ENCODE results near the gene SCP2.

Gene SCP2

DNA sequence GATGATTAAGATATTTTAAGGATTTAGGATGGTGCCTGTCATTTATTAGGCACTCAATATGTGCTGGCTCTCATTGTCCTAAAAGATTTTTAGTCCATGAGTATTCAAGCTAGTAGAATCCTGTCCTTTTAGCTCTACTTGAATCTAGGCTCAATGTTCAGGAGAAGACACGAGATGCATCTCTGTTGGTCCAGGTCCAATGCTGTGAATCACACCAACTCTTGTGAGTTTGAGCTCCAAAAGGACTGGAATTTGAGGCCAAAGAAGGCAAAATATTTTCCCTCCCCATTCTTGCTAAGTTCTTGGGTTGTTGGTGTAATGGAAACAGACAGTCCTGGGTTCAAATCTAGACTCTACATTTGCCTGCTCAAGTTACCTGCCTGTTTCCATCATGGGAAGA is 133.5 kb downstream of the SCP2 start:
- H3K27me3 ChIP-seq (replicated peaks in 2 of 5; ENCODE audit: control insufficient read depth in 4 of 5, insufficient read depth in 5 of 5, low read length in 4 of 5), result peaks cover 14 to 63% (median 32%) of the 10 kb centered on the region in 5 experiments
- CTCF ChIA-PET, result interaction anchor here (1.3 kb wide), 1 partner anchor 12 kb away, joined by 5 read pairs; no protein-coding TSS in a partner anchor
- no peak overlapping the region for H3K27ac ChIP-seq (ENCODE audit: insufficient read depth in 1 of 2, low read depth in 1 of 2, low read length in 2 of 2, poor library complexity in 1 of 2, severe bottlenecking in 2 of 2)
- H3K4me1 ChIP-seq (ENCODE audit: control extremely low read depth in 1 of 4, control insufficient read depth in 4 of 4, insufficient read depth in 4 of 4, low read length in 3 of 4), result peaks cover 0 to 19% (median 17%) of the 10 kb centered on the region in 4 experiments
- POLR2A ChIA-PET, result no interaction called here
- no peaks in the 10 kb centered on the region for H3K36me3 ChIP-seq (ENCODE audit: control insufficient read depth in 4 of 4, insufficient read depth in 4 of 4, low read length in 3 of 4)
- peaks cover 0 to 3% (median 0%) of the 10 kb centered on the region in 5 experiments for H3K9me3 ChIP-seq (ENCODE audit: control extremely low read depth in 1 of 5, control insufficient read depth in 4 of 5, insufficient read depth in 2 of 5, low read depth in 1 of 5, low read length in 4 of 5)
- DNase-seq, result no peak
- H3K4me3 ChIP-seq (ENCODE audit: control insufficient read depth in 1 of 7, extremely low read depth in 1 of 7, insufficient read depth in 4 of 7, low read depth in 2 of 7, low read length in 6 of 7), result no peak overlapping the region
- WGBS (ENCODE audit: insufficient coverage), result 100% methylated on average over 1 of the region's 1 CpG

DNA sequence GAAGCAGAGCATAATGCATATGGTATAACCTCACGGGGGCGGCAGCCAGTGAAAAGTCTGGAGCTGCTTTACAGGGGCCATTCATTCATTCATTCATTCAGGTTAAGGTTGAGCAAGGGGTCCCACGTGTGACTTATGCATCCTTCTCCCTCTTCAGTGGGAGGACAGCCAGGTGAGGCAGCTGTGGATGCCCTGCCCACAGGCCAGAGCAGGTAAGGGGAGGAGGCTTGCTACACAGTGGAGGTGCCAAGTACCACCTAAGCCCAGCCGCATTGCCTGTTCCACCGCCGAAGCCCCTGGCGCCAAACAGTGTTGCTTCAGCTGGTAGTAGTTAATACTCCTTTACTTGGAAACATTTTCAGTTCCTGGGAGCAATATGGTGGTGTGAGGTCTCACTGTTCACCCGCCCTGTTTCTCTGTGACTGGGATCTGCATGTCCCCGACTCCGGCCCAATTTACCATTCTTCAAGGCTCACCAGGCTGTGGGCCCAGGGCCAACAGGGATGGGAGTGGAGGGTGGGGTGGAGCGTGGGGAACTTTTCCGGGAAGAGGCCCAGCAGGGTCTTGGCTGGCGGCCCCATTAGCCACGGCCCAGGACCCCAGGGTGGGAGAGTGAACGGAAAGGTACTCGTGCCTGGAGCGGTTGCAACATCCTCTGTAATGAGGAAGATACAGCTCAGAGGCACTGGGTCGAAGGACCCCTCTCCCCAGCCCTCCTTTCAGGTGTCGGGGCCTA is 134.2 kb downstream of the SCP2 start:
- WGBS (ENCODE audit: insufficient coverage), result 73% methylated on average over 9 of the region's 19 CpGs
- DNase-seq, result peak in 2 of 3 donors; percentile 22 to 40
- Histone ChIP-seq H3K4me1 (ENCODE audit: control extremely low read depth in 1 of 4, control insufficient read depth in 4 of 4, insufficient read depth in 4 of 4, low read length in 3 of 4) (peaks cover 0 to 19% (median 17%) of the 10 kb centered on the region in 4 experiments), H3K27me3 (replicated peaks in 2 of 5; ENCODE audit: control insufficient read depth in 4 of 5, insufficient read depth in 5 of 5, low read length in 4 of 5) (peaks cover 14 to 64% (median 32%) of the 10 kb centered on the region in 5 experiments), H3K36me3 (ENCODE audit: control insufficient read depth in 4 of 4, insufficient read depth in 4 of 4, low read length in 3 of 4) (no peaks in the 10 kb centered on the region), H3K9me3 (ENCODE audit: control extremely low read depth in 1 of 5, control insufficient read depth in 4 of 5, insufficient read depth in 2 of 5, low read depth in 1 of 5, low read length in 4 of 5) (peaks cover 0 to 2% (median 0%) of the 10 kb centered on the region in 5 experiments), H3K27ac (ENCODE audit: insufficient read depth in 1 of 2, low read depth in 1 of 2, low read length in 2 of 2, poor library complexity in 1 of 2, severe bottlenecking in 2 of 2) (no peak overlapping the region), H3K4me3 (ENCODE audit: control insufficient read depth in 1 of 7, extremely low read depth in 1 of 7, insufficient read depth in 4 of 7, low read depth in 2 of 7, low read length in 6 of 7) (peak overlapping the region in 4 of 7 experiments; percentile 3 to 57 (median 42))
- CTCF ChIA-PET, result no interaction called here
- POLR2A ChIA-PET, result no interaction called here

DNA sequence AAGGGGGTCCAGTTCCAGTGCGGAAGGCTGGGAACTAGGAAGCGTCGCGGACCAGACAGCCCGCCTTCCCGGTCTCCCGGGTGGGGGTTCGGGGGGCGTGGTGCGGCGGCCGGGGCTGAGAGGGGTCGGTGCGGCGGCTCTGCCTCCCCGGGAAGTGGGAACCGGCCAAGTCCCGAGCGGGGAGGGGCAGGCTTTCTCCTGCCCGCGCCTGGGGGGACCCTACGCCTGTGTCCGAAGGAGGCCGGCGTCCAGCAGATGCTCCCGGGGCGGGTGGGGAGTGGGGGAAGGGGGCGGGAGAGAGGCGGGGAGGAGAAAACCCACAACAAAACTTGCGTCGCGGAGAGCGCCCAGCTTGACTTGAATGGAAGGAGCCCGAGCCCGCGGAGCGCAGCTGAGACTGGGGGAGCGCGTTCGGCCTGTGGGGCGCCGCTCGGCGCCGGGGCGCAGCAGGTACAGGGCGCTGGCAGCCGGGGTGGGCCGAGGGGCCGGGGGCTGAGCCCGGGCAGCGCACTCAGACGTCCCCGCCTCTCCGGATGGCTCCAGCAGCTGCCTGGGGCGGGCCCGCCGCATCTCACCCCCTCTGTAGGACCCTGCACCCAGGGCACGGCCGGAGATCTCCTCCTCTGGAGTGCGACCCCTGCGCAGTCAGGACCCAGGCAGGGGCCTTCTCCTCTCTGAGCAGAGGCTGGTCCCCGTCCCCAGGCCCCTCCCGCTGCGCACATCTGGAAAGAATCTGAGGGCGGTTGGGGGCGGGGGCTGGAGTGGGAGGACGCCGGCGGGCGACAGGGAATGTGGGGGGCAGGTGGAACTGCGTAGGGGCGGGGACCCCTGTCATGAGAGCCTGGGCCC is 135.0 kb downstream of the SCP2 start, which contains the start of gene PODN:
Gene PODN (plus strand): TSS at position 355 of the 849 bp plus-strand sequence. CDS start 7,643 bp downstream, outside the sequence.
- peaks cover 0 to 19% (median 17%) of the 10 kb centered on the region in 4 experiments for H3K4me1 ChIP-seq (ENCODE audit: control extremely low read depth in 1 of 4, control insufficient read depth in 4 of 4, insufficient read depth in 4 of 4, low read length in 3 of 4)
- ChIA-PET CTCF (no interaction called here), POLR2A (no interaction called here)
- WGBS (ENCODE audit: insufficient coverage), result 0% methylated on average over 50 of the region's 73 CpGs
- H3K36me3 ChIP-seq (ENCODE audit: control insufficient read depth in 4 of 4, insufficient read depth in 4 of 4, low read length in 3 of 4), result no peaks in the 10 kb centered on the region
- H3K27ac ChIP-seq (ENCODE audit: insufficient read depth in 1 of 2, low read depth in 1 of 2, low read length in 2 of 2, poor library complexity in 1 of 2, severe bottlenecking in 2 of 2), result no peak within 1 kb of the TSS
- peak within 1 kb of the TSS in 6 of 7 experiments; percentile 28 to 68 (median 42) for H3K4me3 ChIP-seq (ENCODE audit: control insufficient read depth in 1 of 7, extremely low read depth in 1 of 7, insufficient read depth in 4 of 7, low read depth in 2 of 7, low read length in 6 of 7)
- H3K9me3 ChIP-seq (ENCODE audit: control extremely low read depth in 1 of 5, control insufficient read depth in 4 of 5, insufficient read depth in 2 of 5, low read depth in 1 of 5, low read length in 4 of 5), result no peaks in the 10 kb centered on the region
- peak in 2 of 3 donors; percentile 45 to 53 for DNase-seq
- H3K27me3 ChIP-seq (replicated peaks in 2 of 5; ENCODE audit: control insufficient read depth in 4 of 5, insufficient read depth in 5 of 5, low read length in 4 of 5), result peaks cover 14 to 64% (median 30%) of the 10 kb centered on the region in 5 experiments

DNA sequence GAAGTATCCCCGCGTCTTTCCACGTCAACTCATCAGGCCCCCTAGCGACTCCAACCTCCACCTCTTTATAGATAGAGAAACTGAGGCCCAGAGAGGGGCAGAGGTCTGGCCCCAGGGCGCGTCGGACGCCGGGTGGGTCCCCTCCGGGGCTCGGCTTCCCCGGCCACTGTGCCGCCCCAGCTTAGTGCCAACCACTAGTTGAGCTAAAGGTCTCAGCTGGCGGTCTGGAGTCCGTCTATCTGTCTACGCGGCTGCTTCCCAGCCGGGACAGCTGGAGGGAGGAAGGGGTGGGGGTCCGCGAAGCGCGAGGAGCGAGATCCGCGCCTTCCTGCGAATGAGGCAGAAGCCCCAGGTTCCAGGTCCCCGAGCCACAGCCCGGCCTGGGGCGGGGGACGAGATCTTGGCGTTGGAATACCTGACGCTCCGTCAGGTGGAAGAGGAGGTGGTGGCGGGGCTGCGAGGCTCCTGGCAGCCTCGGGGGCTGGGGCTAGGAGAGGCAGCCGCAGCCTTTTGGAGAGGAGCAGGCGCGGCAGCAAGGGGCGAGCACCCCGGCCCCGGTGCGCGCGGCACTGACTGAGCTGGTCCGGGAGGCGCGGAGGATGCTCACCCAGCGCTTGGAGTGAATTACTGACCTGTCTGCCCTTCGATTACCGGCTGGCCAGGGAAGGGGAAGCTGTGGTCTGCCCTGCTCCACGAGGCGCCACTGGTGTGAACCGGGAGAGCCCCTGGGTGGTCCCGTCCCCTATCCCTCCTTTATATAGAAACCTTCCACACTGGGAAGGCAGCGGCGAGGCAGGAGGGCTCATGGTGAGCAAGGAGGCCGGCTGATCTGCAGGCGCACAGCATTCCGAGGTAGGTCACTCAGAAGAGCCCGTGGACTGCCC is 135.9 kb downstream of the SCP2 start:
- no peaks in the 10 kb centered on the region for H3K36me3 ChIP-seq (ENCODE audit: control insufficient read depth in 4 of 4, insufficient read depth in 4 of 4, low read length in 3 of 4)
- peaks cover 14 to 62% (median 28%) of the 10 kb centered on the region in 5 experiments for H3K27me3 ChIP-seq (replicated peaks in 2 of 5; ENCODE audit: control insufficient read depth in 4 of 5, insufficient read depth in 5 of 5, low read length in 4 of 5)
- CTCF ChIA-PET, result no interaction called here
- DNase-seq, result peak in 2 of 3 donors; percentile 17 to 26
- no peaks in the 10 kb centered on the region for H3K9me3 ChIP-seq (ENCODE audit: control extremely low read depth in 1 of 5, control insufficient read depth in 4 of 5, insufficient read depth in 2 of 5, low read depth in 1 of 5, low read length in 4 of 5)
- WGBS (ENCODE audit: insufficient coverage), result 16% methylated on average over 45 of the region's 61 CpGs
- peak overlapping the region in 5 of 7 experiments; percentile 18 to 68 (median 35) for H3K4me3 ChIP-seq (ENCODE audit: control insufficient read depth in 1 of 7, extremely low read depth in 1 of 7, insufficient read depth in 4 of 7, low read depth in 2 of 7, low read length in 6 of 7)
- no peak overlapping the region for H3K27ac ChIP-seq (ENCODE audit: insufficient read depth in 1 of 2, low read depth in 1 of 2, low read length in 2 of 2, poor library complexity in 1 of 2, severe bottlenecking in 2 of 2)
- H3K4me1 ChIP-seq (ENCODE audit: control extremely low read depth in 1 of 4, control insufficient read depth in 4 of 4, insufficient read depth in 4 of 4, low read length in 3 of 4), result peaks cover 0 to 19% (median 17%) of the 10 kb centered on the region in 4 experiments
- POLR2A ChIA-PET, result no interaction called here

DNA sequence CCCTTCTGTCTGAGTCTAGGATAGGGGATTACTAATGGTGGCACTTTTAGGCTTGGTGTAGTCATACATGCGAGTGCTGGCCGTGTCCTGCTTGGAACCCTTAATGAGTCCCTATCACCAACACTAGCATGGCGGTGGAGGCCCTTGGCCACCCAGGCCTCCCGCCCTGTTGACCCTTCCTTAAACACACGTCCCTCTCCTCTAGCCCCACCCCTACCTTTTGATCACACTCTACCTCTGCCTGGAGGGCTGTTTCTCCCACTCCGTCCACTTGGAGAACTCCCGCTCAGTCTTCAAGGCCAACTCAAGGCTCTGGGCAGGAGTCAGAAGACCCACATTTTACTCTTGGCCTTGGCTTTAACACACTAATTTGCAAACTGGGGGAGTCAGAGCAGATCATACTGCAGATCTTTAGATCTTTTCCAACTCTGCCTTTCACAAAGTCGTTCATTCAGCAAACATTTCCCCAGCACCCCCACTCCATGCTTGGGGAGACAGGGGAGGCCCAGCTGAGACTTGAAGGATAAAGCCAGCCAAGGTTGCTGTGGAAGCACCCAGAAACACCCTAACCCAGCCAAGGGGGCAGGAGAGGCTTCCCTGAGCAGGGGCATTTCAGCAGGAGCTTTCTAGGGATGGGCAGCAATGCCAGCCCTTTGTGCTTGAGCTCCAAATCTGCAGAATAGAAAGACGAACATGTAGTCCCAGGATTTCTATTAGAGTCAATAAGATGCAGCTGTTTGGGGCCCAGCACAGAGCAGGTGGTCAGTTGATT is 136.9 kb downstream of the SCP2 start:
- ChIA-PET CTCF (no interaction called here), POLR2A (no interaction called here)
- H3K9me3 ChIP-seq (ENCODE audit: control extremely low read depth in 1 of 5, control insufficient read depth in 4 of 5, insufficient read depth in 2 of 5, low read depth in 1 of 5, low read length in 4 of 5), result no peaks in the 10 kb centered on the region
- H3K36me3 ChIP-seq (ENCODE audit: control insufficient read depth in 4 of 4, insufficient read depth in 4 of 4, low read length in 3 of 4), result no peaks in the 10 kb centered on the region
- no peak overlapping the region for H3K27ac ChIP-seq (ENCODE audit: insufficient read depth in 1 of 2, low read depth in 1 of 2, low read length in 2 of 2, poor library complexity in 1 of 2, severe bottlenecking in 2 of 2)
- H3K4me3 ChIP-seq (ENCODE audit: control insufficient read depth in 1 of 7, extremely low read depth in 1 of 7, insufficient read depth in 4 of 7, low read depth in 2 of 7, low read length in 6 of 7), result no peak overlapping the region
- no peak for DNase-seq
- WGBS (ENCODE audit: insufficient coverage), result 90% methylated on average over 8 of the region's 9 CpGs
- peaks cover 0 to 19% (median 17%) of the 10 kb centered on the region in 4 experiments for H3K4me1 ChIP-seq (ENCODE audit: control extremely low read depth in 1 of 4, control insufficient read depth in 4 of 4, insufficient read depth in 4 of 4, low read length in 3 of 4)
- peaks cover 14 to 57% (median 28%) of the 10 kb centered on the region in 5 experiments for H3K27me3 ChIP-seq (replicated peaks in 2 of 5; ENCODE audit: control insufficient read depth in 4 of 5, insufficient read depth in 5 of 5, low read length in 4 of 5)

DNA sequence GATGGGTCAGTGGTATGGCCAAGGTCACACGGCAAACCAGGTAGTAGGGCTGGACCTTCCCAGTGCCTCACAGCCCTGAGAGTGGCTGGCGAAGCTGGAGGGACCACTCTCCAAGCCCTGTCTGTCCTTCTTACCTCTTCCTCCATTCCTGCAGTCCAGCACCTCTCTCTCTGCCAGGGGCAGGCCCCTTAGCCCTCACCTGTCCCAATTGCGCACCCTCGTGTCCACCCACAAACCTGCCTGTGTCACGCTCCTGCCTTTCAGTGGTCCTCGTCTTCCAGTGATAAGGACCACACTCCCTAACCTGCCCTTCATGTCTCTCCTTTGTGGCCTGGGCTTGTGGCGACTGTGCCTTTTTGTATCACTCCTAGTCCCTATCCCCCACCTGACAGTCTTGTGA is 138.3 kb downstream of the SCP2 start:
- H3K27me3 ChIP-seq (replicated peaks in 2 of 5; ENCODE audit: control insufficient read depth in 4 of 5, insufficient read depth in 5 of 5, low read length in 4 of 5), result peaks cover 4 to 49% (median 23%) of the 10 kb centered on the region in 5 experiments
- POLR2A ChIA-PET, result no interaction called here
- DNase-seq, result no peak
- 100% methylated on average over 7 of the region's 7 CpGs for WGBS (ENCODE audit: insufficient coverage)
- no peak overlapping the region for H3K27ac ChIP-seq (ENCODE audit: insufficient read depth in 1 of 2, low read depth in 1 of 2, low read length in 2 of 2, poor library complexity in 1 of 2, severe bottlenecking in 2 of 2)
- H3K4me3 ChIP-seq (ENCODE audit: control insufficient read depth in 1 of 7, extremely low read depth in 1 of 7, insufficient read depth in 4 of 7, low read depth in 2 of 7, low read length in 6 of 7), result no peak overlapping the region
- no peaks in the 10 kb centered on the region for H3K9me3 ChIP-seq (ENCODE audit: control extremely low read depth in 1 of 5, control insufficient read depth in 4 of 5, insufficient read depth in 2 of 5, low read depth in 1 of 5, low read length in 4 of 5)
- CTCF ChIA-PET, result no interaction called here
- H3K4me1 ChIP-seq (ENCODE audit: control extremely low read depth in 1 of 4, control insufficient read depth in 4 of 4, insufficient read depth in 4 of 4, low read length in 3 of 4), result peaks cover 0 to 19% (median 17%) of the 10 kb centered on the region in 4 experiments
- no peaks in the 10 kb centered on the region for H3K36me3 ChIP-seq (ENCODE audit: control insufficient read depth in 4 of 4, insufficient read depth in 4 of 4, low read length in 3 of 4)

Measured in common myeloid progenitor, CD34-positive (primary cell).